HepG2 (cell line): ENCODE measurements around the gene UBE2O. TPM values are rescaled to one million over a fixed set of nuclear protein-coding genes. Genes with fewer than 3 reads are reported as not detected.
A peak's percentile ranks its signal among the peaks of the same experiment; 100 is the strongest.

Experiments used
- BHLHE40 ChIP-seq: IDR thresholded peaks from 2 replicates; pipeline ENCODE4 v1.6.1; 2011; ENCODE audit warnings: low read length, improper control_type of control experiment
- ETV6 ChIP-seq: sonication (generic); formaldehyde crosslinking; conservative IDR thresholded peaks from 2 replicates; pipeline ENCODE4 v1.4.0; 2020; ENCODE audit warnings: missing genetic modification reagents
- FOXC1 ChIP-seq: sonication (generic); formaldehyde crosslinking; IDR thresholded peaks from 2 replicates; pipeline ENCODE4 v1.8.0; 2022; ENCODE audit warnings: mild to moderate bottlenecking, missing genetic modification reagents, borderline replicate concordance
- GTF2F1 ChIP-seq: fragments of 150-350 bp; IDR thresholded peaks from 2 replicates; pipeline ENCODE4 v1.6.1; 2014; ENCODE audit warnings: low read length
- HIVEP1 ChIP-seq: sonication (generic); formaldehyde crosslinking; IDR thresholded peaks from 2 replicates; pipeline ENCODE4 v1.4.0; 2020; ENCODE audit warnings: mild to moderate bottlenecking, missing genetic modification reagents
- HOXA5 ChIP-seq: sonication (generic); formaldehyde crosslinking; IDR thresholded peaks from 2 replicates; pipeline ENCODE4 v1.4.0; 2020; ENCODE audit warnings: missing genetic modification reagents
- NR1H2 ChIP-seq: sonication (generic); formaldehyde crosslinking; IDR thresholded peaks from 2 replicates; pipeline ENCODE4 v1.8.1; 2022; ENCODE audit warnings: low read depth, missing genetic modification reagents, borderline replicate concordance
- PAF1 ChIP-seq: IDR thresholded peaks from 2 replicates; pipeline ENCODE4 v1.6.1; 2016; ENCODE audit warnings: missing genetic modification reagents, missing compliant biosample characterization
- RBAK ChIP-seq: sonication (generic); formaldehyde crosslinking; IDR thresholded peaks from 2 replicates; pipeline ENCODE4 v1.5.1; 2020; ENCODE audit warnings: mild to moderate bottlenecking, missing genetic modification reagents
- YY1 ChIP-seq: IDR thresholded peaks from 2 replicates; pipeline ENCODE4 v1.6.1; 2011; ENCODE audit warnings: low read length, low read depth, moderate library complexity, mild to moderate bottlenecking; ENCODE audit not compliant: insufficient read depth, insufficient replicate concordance
- ZNF121 ChIP-seq: sonication (generic); formaldehyde crosslinking; IDR thresholded peaks from 2 replicates; pipeline ENCODE4 v1.5.0; 2020; ENCODE audit warnings: mild to moderate bottlenecking, missing genetic modification reagents
- ZNF138 ChIP-seq: sonication (generic); formaldehyde crosslinking; IDR thresholded peaks from 2 replicates; pipeline ENCODE4 v1.5.0; 2020; ENCODE audit warnings: mild to moderate bottlenecking, low read depth, missing genetic modification reagents
- ZNF337 ChIP-seq: sonication (generic); formaldehyde crosslinking; IDR thresholded peaks from 2 replicates; pipeline ENCODE4 v1.5.1; 2020; ENCODE audit warnings: missing genetic modification reagents, low read depth, mild to moderate bottlenecking, borderline replicate concordance
- ZNF343 ChIP-seq: sonication (generic); formaldehyde crosslinking; IDR thresholded peaks from 2 replicates; pipeline ENCODE4 v1.4.0; 2020; ENCODE audit warnings: mild to moderate bottlenecking, missing genetic modification reagents
- ZNF432 ChIP-seq: sonication (generic); formaldehyde crosslinking; IDR thresholded peaks from 2 replicates; pipeline ENCODE4 v1.5.0; 2020; ENCODE audit warnings: missing genetic modification reagents, mild to moderate bottlenecking, borderline replicate concordance
- ZNF460 ChIP-seq: sonication (generic); formaldehyde crosslinking; IDR thresholded peaks from 2 replicates; pipeline ENCODE4 v1.5.1; 2020; ENCODE audit warnings: missing genetic modification reagents, mild to moderate bottlenecking, borderline replicate concordance
- ZNF546 ChIP-seq: sonication (generic); formaldehyde crosslinking; conservative IDR thresholded peaks from 2 replicates; pipeline ENCODE4 v1.8.1; 2023; ENCODE audit warnings: mild to moderate bottlenecking, missing genetic modification reagents
- ZNF781 ChIP-seq: sonication (generic); formaldehyde crosslinking; IDR thresholded peaks from 2 replicates; pipeline ENCODE4 v1.5.1; 2020; ENCODE audit warnings: borderline replicate concordance, mild to moderate bottlenecking, missing genetic modification reagents; ENCODE audit errors: not compliant biosample characterization
- polyA plus RNA-seq, 8 experiments: library from polyadenylated mRNA; depleted of rRNA in 3 of 8; stranded (reverse) in 7 of 8; unstranded in 1 of 8; fragments of >200 nt; fragmentation: Illumina TruSeq in 4 of 8; extraction: Trizol in 4 of 8; gene quantifications; 2 replicates each; pipeline versions ENCODE4 v1.2.1 to v1.2.3, GENCODE V29; 2011 to 2016; ENCODE audit warnings: low read depth in 4 of 8, missing spikeins in 1 of 8, mixed read lengths in 1 of 8; ENCODE audit not compliant: insufficient read depth in 1 of 8
- total RNA-seq, 5 experiments: library from RNA; depleted of rRNA; stranded (reverse); fragments of >200 nt; fragmentation: Illumina TruSeq; extraction: Trizol; gene quantifications; 2 replicates each; pipeline ENCODE4 v1.2.3, GENCODE V29; 2016; ENCODE audit warnings: low read depth in 1 of 5
- TF ChIP-seq, protein P1 (sequence below): sonication (generic); formaldehyde crosslinking; IDR thresholded peaks from 2 replicates; pipeline ENCODE4 v1.9.0; 2021; ENCODE audit warnings: missing genetic modification reagents, borderline replicate concordance
- TF ChIP-seq, protein P2 (sequence below): IDR thresholded peaks from 2 replicates; pipeline ENCODE4 v1.6.1; 2012; ENCODE audit warnings: low read depth, low read length, improper control_type of control experiment
- TF ChIP-seq, protein P3 (sequence below): IDR thresholded peaks from 2 replicates; pipeline ENCODE4 v1.6.1; 2016
- TF ChIP-seq, protein P4 (sequence below): sonication (generic); formaldehyde crosslinking; IDR thresholded peaks from 2 replicates; pipeline ENCODE4 v1.5.1; 2020; ENCODE audit warnings: mild to moderate bottlenecking, moderate library complexity, missing genetic modification reagents

The UBE2O gene
- total and polyA plus RNA-seq, 2 of the 13 experiments (the other 11 are each of a cell fraction or from before 2014, with no cell fraction given), result 21.5 to 23.5 TPM

- TF ChIP-seq, protein P1, sequence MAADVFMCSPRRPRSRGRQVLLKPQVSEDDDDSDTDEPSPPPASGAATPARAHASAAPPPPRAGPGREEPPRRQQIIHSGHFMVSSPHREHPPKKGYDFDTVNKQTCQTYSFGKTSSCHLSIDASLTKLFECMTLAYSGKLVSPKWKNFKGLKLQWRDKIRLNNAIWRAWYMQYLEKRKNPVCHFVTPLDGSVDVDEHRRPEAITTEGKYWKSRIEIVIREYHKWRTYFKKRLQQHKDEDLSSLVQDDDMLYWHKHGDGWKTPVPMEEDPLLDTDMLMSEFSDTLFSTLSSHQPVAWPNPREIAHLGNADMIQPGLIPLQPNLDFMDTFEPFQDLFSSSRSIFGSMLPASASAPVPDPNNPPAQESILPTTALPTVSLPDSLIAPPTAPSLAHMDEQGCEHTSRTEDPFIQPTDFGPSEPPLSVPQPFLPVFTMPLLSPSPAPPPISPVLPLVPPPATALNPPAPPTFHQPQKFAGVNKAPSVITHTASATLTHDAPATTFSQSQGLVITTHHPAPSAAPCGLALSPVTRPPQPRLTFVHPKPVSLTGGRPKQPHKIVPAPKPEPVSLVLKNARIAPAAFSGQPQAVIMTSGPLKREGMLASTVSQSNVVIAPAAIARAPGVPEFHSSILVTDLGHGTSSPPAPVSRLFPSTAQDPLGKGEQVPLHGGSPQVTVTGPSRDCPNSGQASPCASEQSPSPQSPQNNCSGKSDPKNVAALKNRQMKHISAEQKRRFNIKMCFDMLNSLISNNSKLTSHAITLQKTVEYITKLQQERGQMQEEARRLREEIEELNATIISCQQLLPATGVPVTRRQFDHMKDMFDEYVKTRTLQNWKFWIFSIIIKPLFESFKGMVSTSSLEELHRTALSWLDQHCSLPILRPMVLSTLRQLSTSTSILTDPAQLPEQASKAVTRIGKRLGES, result peak; percentile 63; the same call in 1 of the 2 replicates
- TF ChIP-seq, protein P2, sequence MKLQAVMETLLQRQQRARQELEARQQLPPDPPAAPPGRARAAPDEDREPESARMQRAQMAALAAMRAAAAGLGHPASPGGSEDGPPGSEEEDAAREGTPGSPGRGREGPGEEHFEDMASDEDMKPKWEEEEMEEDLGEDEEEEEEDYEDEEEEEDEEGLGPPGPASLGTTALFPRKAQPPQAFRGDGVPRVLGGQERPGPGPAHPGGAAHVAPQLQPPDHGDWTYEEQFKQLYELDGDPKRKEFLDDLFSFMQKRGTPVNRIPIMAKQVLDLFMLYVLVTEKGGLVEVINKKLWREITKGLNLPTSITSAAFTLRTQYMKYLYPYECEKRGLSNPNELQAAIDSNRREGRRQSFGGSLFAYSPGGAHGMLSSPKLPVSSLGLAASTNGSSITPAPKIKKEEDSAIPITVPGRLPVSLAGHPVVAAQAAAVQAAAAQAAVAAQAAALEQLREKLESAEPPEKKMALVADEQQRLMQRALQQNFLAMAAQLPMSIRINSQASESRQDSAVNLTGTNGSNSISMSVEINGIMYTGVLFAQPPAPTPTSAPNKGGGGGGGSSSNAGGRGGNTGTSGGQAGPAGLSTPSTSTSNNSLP, result peak; percentile 35
- TF ChIP-seq ZNF121 (CRISPR knock-in tag) (peak; percentile 69; the same call in 1 of the 2 replicates), GTF2F1 (peak; percentile 64; the same call in 1 of the 2 replicates), ZNF546 (CRISPR knock-in tag) (no peak), ZNF460 (CRISPR knock-in tag) (no peak; the same call in 1 of the 2 replicates), ZNF343 (CRISPR knock-in tag) (peak; percentile 94), BHLHE40 (0 out of 2 replicates have a peak, but pooled peaks have one; percentile 38), ZNF432 (CRISPR knock-in tag) (no peak; the same call in 1 of the 2 replicates), ZNF138 (0 out of 2 replicates have a peak, but pooled peaks have one; percentile 46), ETV6 (CRISPR knock-in tag) (no peak; the same call in 1 of the 2 replicates), YY1 (peak; percentile 100), HOXA5 (CRISPR knock-in tag) (no peak; the same call in none of the 2 replicates), NR1H2 (peak; percentile 95), ZNF781 (CRISPR knock-in tag) (peak; percentile 98), RBAK (no peak), ZNF337 (CRISPR knock-in tag) (peak; percentile 97), HIVEP1 (CRISPR knock-in tag) (peak; percentile 72), FOXC1 (CRISPR knock-in tag) (peak; percentile 94), PAF1 (CRISPR knock-in tag) (no peak)
- TF ChIP-seq, protein P3, sequence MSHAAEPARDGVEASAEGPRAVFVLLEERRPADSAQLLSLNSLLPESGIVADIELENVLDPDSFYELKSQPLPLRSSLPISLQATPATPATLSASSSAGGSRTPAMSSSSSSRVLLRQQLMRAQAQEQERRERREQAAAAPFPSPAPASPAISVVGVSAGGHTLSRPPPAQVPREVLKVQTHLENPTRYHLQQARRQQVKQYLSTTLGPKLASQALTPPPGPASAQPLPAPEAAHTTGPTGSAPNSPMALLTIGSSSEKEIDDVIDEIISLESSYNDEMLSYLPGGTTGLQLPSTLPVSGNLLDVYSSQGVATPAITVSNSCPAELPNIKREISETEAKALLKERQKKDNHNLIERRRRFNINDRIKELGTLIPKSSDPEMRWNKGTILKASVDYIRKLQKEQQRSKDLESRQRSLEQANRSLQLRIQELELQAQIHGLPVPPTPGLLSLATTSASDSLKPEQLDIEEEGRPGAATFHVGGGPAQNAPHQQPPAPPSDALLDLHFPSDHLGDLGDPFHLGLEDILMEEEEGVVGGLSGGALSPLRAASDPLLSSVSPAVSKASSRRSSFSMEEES (CRISPR knock-in tag), result peak; percentile 90
- TF ChIP-seq, protein P4, sequence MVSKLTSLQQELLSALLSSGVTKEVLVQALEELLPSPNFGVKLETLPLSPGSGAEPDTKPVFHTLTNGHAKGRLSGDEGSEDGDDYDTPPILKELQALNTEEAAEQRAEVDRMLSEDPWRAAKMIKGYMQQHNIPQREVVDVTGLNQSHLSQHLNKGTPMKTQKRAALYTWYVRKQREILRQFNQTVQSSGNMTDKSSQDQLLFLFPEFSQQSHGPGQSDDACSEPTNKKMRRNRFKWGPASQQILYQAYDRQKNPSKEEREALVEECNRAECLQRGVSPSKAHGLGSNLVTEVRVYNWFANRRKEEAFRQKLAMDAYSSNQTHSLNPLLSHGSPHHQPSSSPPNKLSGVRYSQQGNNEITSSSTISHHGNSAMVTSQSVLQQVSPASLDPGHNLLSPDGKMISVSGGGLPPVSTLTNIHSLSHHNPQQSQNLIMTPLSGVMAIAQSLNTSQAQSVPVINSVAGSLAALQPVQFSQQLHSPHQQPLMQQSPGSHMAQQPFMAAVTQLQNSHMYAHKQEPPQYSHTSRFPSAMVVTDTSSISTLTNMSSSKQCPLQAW (CRISPR knock-in tag), result peak; percentile 92
These were observed 99.2 kb downstream of the UBE2O start, which contains the start of gene PRPSAP1 (continued) for GRCh38 chr17:76353599-76354316.
